HEK293 (cell line): ENCODE results near the gene ANKRD13A.

Source experiments
- CTCF ChIA-PET: fragments of 350-600 bp; formaldehyde crosslinking; extraction: SDS; loops from one replicate; lab custom pipeline; 2021; ENCODE audit warnings: antibody characterized with exemption; lab: Yijun Ruan, JAX
- POLR2A ChIA-PET: fragments of 300-600 bp; formaldehyde crosslinking; extraction: SDS; loops from one replicate; lab custom pipeline; 2020; ENCODE audit warnings: antibody characterized with exemption, inconsistent platforms; lab: Yijun Ruan, JAX
- H3K27ac ChIP-seq: fragments of 200-500 bp; sonication (Bioruptor generic); 2 replicates; pipeline ENCODE4 v1.5.1; 2014; ENCODE audit warnings: low read depth, low read length, control low read depth, inconsistent platforms; ENCODE audit errors: extremely low read depth
- H3K36me3 ChIP-seq, 2 experiments: fragments of 200-500 bp in 1 of 2; sonication (Bioruptor generic) in 1 of 2; 1 replicate in 1 of 2; 2 replicates in 1 of 2; pipeline ENCODE4 v1.5.1; 2014 to 2017; ENCODE audit warnings: inconsistent platforms in 2 of 2, low read length in 2 of 2; ENCODE audit not compliant: control insufficient read depth in 2 of 2, insufficient read depth in 1 of 2
- H3K4me1 ChIP-seq: fragments of 200-500 bp; sonication (Bioruptor generic); 2 replicates; pipeline ENCODE4 v1.5.1; 2014; ENCODE audit warnings: mild to moderate bottlenecking, low read length, inconsistent platforms; ENCODE audit not compliant: control insufficient read depth, insufficient read depth
- H3K4me3 ChIP-seq: 2 replicates; pipeline ENCODE4 v1.5.1; 2011; ENCODE audit warnings: low read depth, mild to moderate bottlenecking, control low read depth, low read length, moderate library complexity
- H3K9me3 ChIP-seq: fragments of 200-500 bp; sonication (Bioruptor generic); 2 replicates; pipeline ENCODE4 v1.5.1; 2014; ENCODE audit warnings: low read depth, low read length, inconsistent platforms; ENCODE audit not compliant: control insufficient read depth, insufficient read depth
- FEZF1 ChIP-seq: fragments of 450-650 bp; formaldehyde crosslinking; IDR thresholded peaks from 2 replicates; pipeline ENCODE4 v1.5.1; 2016; ENCODE audit warnings: missing biosample characterization, missing genetic modification characterization
- GLIS1 ChIP-seq: fragments of 450-650 bp; formaldehyde crosslinking; IDR thresholded peaks from 2 replicates; pipeline ENCODE4 v1.5.1; 2016; ENCODE audit warnings: missing biosample characterization, missing genetic modification characterization
- HOXA7 ChIP-seq: sonication (generic); formaldehyde crosslinking; IDR thresholded peaks from 2 replicates; pipeline ENCODE4 v1.8.1; 2022; ENCODE audit warnings: missing genetic modification reagents, borderline replicate concordance
- HOXC10 ChIP-seq: sonication (generic); formaldehyde crosslinking; IDR thresholded peaks from 2 replicates; pipeline ENCODE4 v1.8.1; 2023; ENCODE audit warnings: mild to moderate bottlenecking, missing genetic modification reagents
- YY2 ChIP-seq: fragments of 450-650 bp; formaldehyde crosslinking; IDR thresholded peaks from 2 replicates; pipeline ENCODE4 v1.5.1; 2016; ENCODE audit warnings: missing biosample characterization, missing genetic modification characterization
- ZBTB48 ChIP-seq: fragments of 450-650 bp; formaldehyde crosslinking; IDR thresholded peaks from 2 replicates; pipeline ENCODE4 v1.5.1; 2016; ENCODE audit warnings: missing biosample characterization, missing genetic modification characterization
- ZFP37 ChIP-seq: fragments of 450-650 bp; formaldehyde crosslinking; IDR thresholded peaks from 2 replicates; pipeline ENCODE4 v1.5.1; 2016; ENCODE audit warnings: missing biosample characterization, missing genetic modification characterization
- ZNF146 ChIP-seq: fragments of 450-650 bp; formaldehyde crosslinking; IDR thresholded peaks from 2 replicates; pipeline ENCODE4 v1.5.1; 2016; ENCODE audit warnings: missing biosample characterization, missing genetic modification characterization
- ZNF175 ChIP-seq: fragments of 450-650 bp; formaldehyde crosslinking; IDR thresholded peaks from 2 replicates; pipeline ENCODE4 v1.5.1; 2016; ENCODE audit warnings: missing biosample characterization, missing genetic modification characterization
- ZNF26 ChIP-seq: fragments of 450-650 bp; formaldehyde crosslinking; IDR thresholded peaks from 2 replicates; pipeline ENCODE4 v1.5.1; 2016; ENCODE audit warnings: missing biosample characterization, missing genetic modification characterization
- ZNF341 ChIP-seq: fragments of 450-650 bp; formaldehyde crosslinking; IDR thresholded peaks from 2 replicates; pipeline ENCODE4; 2016; ENCODE audit warnings: low read depth, missing biosample characterization, missing genetic modification characterization
- ZNF423 ChIP-seq: fragments of 450-650 bp; formaldehyde crosslinking; IDR thresholded peaks from 2 replicates; pipeline ENCODE4 v1.5.1; 2016; ENCODE audit warnings: missing biosample characterization, missing genetic modification characterization
- ZNF521 ChIP-seq: fragments of 450-650 bp; formaldehyde crosslinking; IDR thresholded peaks from 2 replicates; pipeline ENCODE4 v1.5.1; 2017; ENCODE audit warnings: missing biosample characterization, mild to moderate bottlenecking, missing genetic modification characterization
- ZNF600 ChIP-seq: fragments of 450-650 bp; formaldehyde crosslinking; IDR thresholded peaks from 2 replicates; pipeline ENCODE4 v1.5.1; 2016; ENCODE audit warnings: missing biosample characterization, missing genetic modification characterization
- ZNF624 ChIP-seq: fragments of 450-650 bp; formaldehyde crosslinking; IDR thresholded peaks from 2 replicates; pipeline ENCODE4 v1.5.1; 2017; ENCODE audit warnings: missing biosample characterization, missing genetic modification characterization
- ZNF658 ChIP-seq: fragments of 450-650 bp; formaldehyde crosslinking; IDR thresholded peaks from 2 replicates; pipeline ENCODE4; 2016; ENCODE audit warnings: missing biosample characterization, missing genetic modification characterization
- ZNF660 ChIP-seq: fragments of 450-650 bp; IDR thresholded peaks from 2 replicates; pipeline ENCODE4 v1.5.1; 2018; ENCODE audit warnings: missing biosample characterization, mild to moderate bottlenecking, missing genetic modification characterization
- ZNF830 ChIP-seq: fragments of 450-650 bp; IDR thresholded peaks from 2 replicates; pipeline ENCODE4 v1.5.0; 2018; ENCODE audit warnings: missing biosample characterization, missing genetic modification characterization, low read depth, mild to moderate bottlenecking, moderate library complexity
- ZSCAN18 ChIP-seq: fragments of 450-650 bp; formaldehyde crosslinking; IDR thresholded peaks from 2 replicates; pipeline ENCODE4 v1.5.1; 2016; ENCODE audit warnings: missing biosample characterization, missing genetic modification characterization
- TF ChIP-seq, protein P1 (sequence below): fragments of 450-650 bp; formaldehyde crosslinking; IDR thresholded peaks from 2 replicates; pipeline ENCODE4 v1.5.1; 2017; ENCODE audit warnings: missing biosample characterization, missing genetic modification characterization

Gene ANKRD13A

DNA sequence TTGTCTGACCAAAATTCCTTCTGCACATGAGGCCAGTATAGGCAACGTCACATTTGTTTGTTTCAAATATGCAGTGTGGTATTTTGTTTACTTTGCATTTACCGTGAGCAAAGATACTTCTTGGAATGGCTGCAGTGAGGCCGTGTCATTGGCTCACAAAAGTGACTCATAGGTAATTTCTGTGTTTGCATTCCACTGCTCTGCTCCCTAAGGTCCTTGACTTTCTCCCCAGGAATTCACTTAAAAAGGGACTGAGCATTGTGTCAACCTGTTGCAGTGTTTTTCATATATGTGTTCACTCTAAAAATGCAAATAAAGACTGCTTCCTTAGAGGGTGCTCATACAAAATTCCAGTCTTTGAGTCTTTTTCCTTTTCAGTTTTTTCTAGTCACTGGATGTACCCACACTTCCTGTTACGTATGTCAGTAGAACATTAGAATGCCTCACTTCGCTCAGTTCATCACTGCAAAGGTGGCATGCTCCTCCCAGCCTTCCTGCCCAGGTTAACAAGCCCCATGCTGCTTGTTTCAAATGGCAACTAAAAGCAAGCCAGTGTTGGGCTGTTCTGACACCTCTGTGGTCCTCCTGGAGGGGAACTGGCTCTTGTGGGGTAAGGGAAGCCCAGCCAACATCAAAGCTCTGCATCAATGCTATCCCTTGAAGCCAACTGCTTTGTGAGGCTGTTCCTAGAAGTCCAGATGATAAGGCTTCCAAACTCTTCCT, 40.0 kb downstream of the ANKRD13A start (continued):
- TF ChIP-seq, protein P1, sequence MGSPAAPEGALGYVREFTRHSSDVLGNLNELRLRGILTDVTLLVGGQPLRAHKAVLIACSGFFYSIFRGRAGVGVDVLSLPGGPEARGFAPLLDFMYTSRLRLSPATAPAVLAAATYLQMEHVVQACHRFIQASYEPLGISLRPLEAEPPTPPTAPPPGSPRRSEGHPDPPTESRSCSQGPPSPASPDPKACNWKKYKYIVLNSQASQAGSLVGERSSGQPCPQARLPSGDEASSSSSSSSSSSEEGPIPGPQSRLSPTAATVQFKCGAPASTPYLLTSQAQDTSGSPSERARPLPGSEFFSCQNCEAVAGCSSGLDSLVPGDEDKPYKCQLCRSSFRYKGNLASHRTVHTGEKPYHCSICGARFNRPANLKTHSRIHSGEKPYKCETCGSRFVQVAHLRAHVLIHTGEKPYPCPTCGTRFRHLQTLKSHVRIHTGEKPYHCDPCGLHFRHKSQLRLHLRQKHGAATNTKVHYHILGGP (tag by site-specific recombination), result peak; percentile 37; the same call in 1 of the 2 replicates
- TF ChIP-seq HOXA7 (CRISPR knock-in tag) (no peak), ZNF175 (no peak), ZNF423 (tag by site-specific recombination) (no peak), ZNF658 (tag by site-specific recombination) (no peak), HOXC10 (CRISPR knock-in tag) (no peak), ZNF341 (tag by site-specific recombination) (0 out of 2 replicates have a peak, but pooled peaks have one; percentile 21), ZBTB48 (no peak), ZNF624 (tag by site-specific recombination) (no peak), ZNF600 (tag by site-specific recombination) (peak; percentile 74; the same call in 1 of the 2 replicates), YY2 (no peak), ZFP37 (tag by site-specific recombination) (no peak), ZNF521 (tag by site-specific recombination) (no peak)
- TF ChIP-seq, all 188 proteins: peak for 25

DNA sequence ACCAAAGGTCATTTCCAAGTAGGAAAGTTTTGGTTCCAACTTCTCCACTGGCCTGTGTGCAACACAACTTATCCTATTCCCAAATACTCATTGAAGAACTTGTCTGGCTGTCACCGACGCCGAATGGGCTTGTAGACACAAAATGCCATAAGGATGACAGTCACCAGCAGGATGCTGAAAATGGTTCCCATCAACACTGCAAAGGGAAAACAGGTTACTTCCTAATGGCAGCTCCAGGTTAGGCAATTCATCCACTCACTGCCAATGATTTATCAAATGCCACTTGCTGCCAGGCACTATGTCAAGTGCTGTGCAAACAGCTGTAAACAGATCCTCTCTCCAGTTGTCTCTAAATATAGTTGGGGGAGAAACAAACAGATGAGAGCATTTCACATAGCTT, 43.0 kb downstream of the ANKRD13A start:
- Histone ChIP-seq H3K27ac (no peak overlapping the region), H3K9me3 (no peaks in the 10 kb centered on the region), H3K36me3 (peaks cover 0 to 36% of the 10 kb centered on the region in 2 experiments; a peak in 2 of 3 replicates), H3K4me1 (peaks cover 13% of the 10 kb centered on the region), H3K4me3 (no peak overlapping the region)
- peak; percentile 39; the same call in 1 of the 2 replicates for TF ChIP-seq FEZF1 (tag by site-specific recombination)
- TF ChIP-seq ZNF830, result no peak
- no peak for TF ChIP-seq ZNF26 (tag by site-specific recombination)
- no peak for TF ChIP-seq GLIS1 (tag by site-specific recombination)
- POLR2A ChIA-PET, result no interaction called here
- CTCF ChIA-PET, result interaction anchor here (0.6 to 2.4 kb wide), 4 partner anchors 10 to 198 kb away, joined by 3 to 8 read pairs (median 4); no protein-coding TSS in a partner anchor

GRCh38 chr12:110046451-110047187, 47.4 kb downstream of the ANKRD13A start:
- 0 out of 2 replicates have a peak, but pooled peaks have one; percentile 18 for TF ChIP-seq ZNF660 (tag by site-specific recombination)
- TF ChIP-seq ZSCAN18 (tag by site-specific recombination), result no peak
- TF ChIP-seq ZNF146 (tag by site-specific recombination), result no peak
- Histone ChIP-seq H3K36me3 (peaks cover 0 to 13% of the 10 kb centered on the region in 2 experiments; a peak in 2 of 3 replicates), H3K4me1 (no peaks in the 10 kb centered on the region; the same call in 1 of the 2 replicates), H3K27ac (no peak overlapping the region), H3K4me3 (no peak overlapping the region), H3K9me3 (no peaks in the 10 kb centered on the region)
- POLR2A ChIA-PET, result interaction anchor here (0.6 to 1.2 kb wide), 2 partner anchors 9 to 752 kb away, joined by 4 to 6 read pairs; no protein-coding TSS in a partner anchor
- CTCF ChIA-PET, result interaction anchor here (0.8 kb wide), 1 partner anchor 779 kb away, joined by 3 read pairs; no protein-coding TSS in a partner anchor
